Endothelial cell of umbilical vein (primary cell): ENCODE results near the gene KDM6B. TPM values are rescaled to one million over a fixed set of nuclear protein-coding genes. Genes with fewer than 3 reads are reported as not detected.

ENCODE experiments used
- BruUV-seq: library from RNA; stranded (reverse); fragments of 400-500 nt; replicated peaks from 2 replicates; lab custom pipeline; 2021; lab: Mats Ljungman, UMichigan
- CTCF ChIA-PET: fragments of 300-600, 350-600 bp; sonication (Branson Sonifier 250); formaldehyde crosslinking; loops from one replicate; lab custom pipeline; 2021; ENCODE audit warnings: antibody characterized with exemption, inconsistent platforms; lab: Charles Lee
- POLR2A ChIA-PET: fragments of 300-600, 350-600 bp; sonication (Branson Sonifier 250); formaldehyde crosslinking; loops from one replicate; lab custom pipeline; 2021; ENCODE audit warnings: antibody characterized with exemption, inconsistent platforms; lab: Charles Lee
- DNase-seq: peaks from one replicate; pipeline ENCODE4 v3.0.0-alpha.2; 2011; ENCODE audit warnings: low read depth, low spot score
- FAIRE-seq: peaks from 2 replicates; lab custom pipeline; 2011; peaks lifted over from hg19 to GRCh38; lab: Jason Lieb, UNC
- H2AFZ ChIP-seq: 2 replicates; pipeline ENCODE4 v1.6.0; 2012; ENCODE audit warnings: low read depth, low read length, control low read depth, inconsistent platforms
- H3K27ac ChIP-seq: 2 replicates; pipeline ENCODE4 v1.5.1; 2011; ENCODE audit warnings: low read depth, mild to moderate bottlenecking, control low read depth, low read length, moderate library complexity; ENCODE audit not compliant: insufficient read depth
- H3K27me3 ChIP-seq, 2 experiments: 2 replicates each; pipeline versions ENCODE4 v1.6.0 to v1.6.1; 2011; ENCODE audit warnings: low read length in 2 of 2, mixed read lengths in 1 of 2; ENCODE audit not compliant: control insufficient read depth in 2 of 2, insufficient read depth in 2 of 2
- H3K36me3 ChIP-seq, 2 experiments: 2 replicates in 1 of 2; 3 replicates in 1 of 2; pipeline ENCODE4 v1.5.1; 2011; ENCODE audit warnings: low read length in 2 of 2, mild to moderate bottlenecking in 1 of 2, moderate library complexity in 1 of 2; ENCODE audit not compliant: control insufficient read depth in 2 of 2, insufficient read depth in 2 of 2; ENCODE audit errors: extremely low read depth in 1 of 2
- H3K4me1 ChIP-seq: 3 replicates; pipeline ENCODE4 v1.5.1; 2011; ENCODE audit warnings: mild to moderate bottlenecking, low read length; ENCODE audit not compliant: control insufficient read depth, insufficient read depth; ENCODE audit errors: extremely low read depth
- H3K4me2 ChIP-seq: 2 replicates; pipeline ENCODE4 v1.6.1; 2011; ENCODE audit warnings: low read length, control low read depth, mixed read lengths; ENCODE audit not compliant: insufficient read depth
- H3K4me3 ChIP-seq, 3 experiments: fragments of 200-600 bp in 1 of 3; sonication (generic), shearing (Covaris generic) in 1 of 3; replicated peaks in 1 of 3; 2 replicates each; pipeline ENCODE4 v1.5.1; 2011 to 2016; ENCODE audit warnings: control low read depth in 3 of 3, low read length in 3 of 3, mild to moderate bottlenecking in 2 of 3, inconsistent platforms in 1 of 3, low read depth in 1 of 3, moderate library complexity in 1 of 3; ENCODE audit not compliant: insufficient read depth in 1 of 3
- H3K79me2 ChIP-seq: 2 replicates; pipeline ENCODE4 v1.6.0; 2012; ENCODE audit warnings: low read length, inconsistent platforms; ENCODE audit not compliant: control insufficient read depth, insufficient read depth
- H3K9ac ChIP-seq: replicated peaks from 2 replicates; pipeline ENCODE3; 2011; ENCODE audit warnings: low read length, control low read depth; ENCODE audit not compliant: insufficient read depth; ENCODE audit errors: extremely low read depth
- H3K9me1 ChIP-seq: replicated peaks from 3 replicates; pipeline ENCODE4 v1.6.0; 2011; ENCODE audit warnings: mild to moderate bottlenecking, low read length; ENCODE audit not compliant: control insufficient read depth, insufficient read depth; ENCODE audit errors: extremely low read depth
- H3K9me3 ChIP-seq: replicated peaks from 2 replicates; pipeline ENCODE4 v1.5.1; 2012; ENCODE audit warnings: low read length, inconsistent platforms; ENCODE audit not compliant: control insufficient read depth, insufficient read depth
- H4K20me1 ChIP-seq: replicated peaks from 2 replicates; pipeline ENCODE3; 2011; ENCODE audit warnings: mild to moderate bottlenecking, low read length; ENCODE audit not compliant: control insufficient read depth, insufficient read depth; ENCODE audit errors: extremely low read depth
- FOS ChIP-seq: IDR thresholded peaks from 2 replicates; pipeline ENCODE4 v1.6.1; 2011; ENCODE audit warnings: mild to moderate bottlenecking, low read length, moderate library complexity, borderline replicate concordance; ENCODE audit not compliant: insufficient read depth
- GATA2 ChIP-seq: IDR thresholded peaks from 2 replicates; pipeline ENCODE4 v1.7.0; 2011; ENCODE audit warnings: low read depth, mild to moderate bottlenecking, moderate library complexity, mixed read lengths, low read length; ENCODE audit not compliant: insufficient read length, insufficient read depth
- JUN ChIP-seq: IDR thresholded peaks from 2 replicates; pipeline ENCODE4 v1.6.1; 2011; ENCODE audit warnings: borderline replicate concordance, low read depth; ENCODE audit not compliant: insufficient read length, insufficient read depth
- MYC ChIP-seq: IDR thresholded peaks from one replicate; pipeline ENCODE4 v1.6.1; 2011; ENCODE audit warnings: mild to moderate bottlenecking, low read depth, low read length
- POLR2A ChIP-seq: IDR thresholded peaks from 2 replicates; pipeline ENCODE4 v1.6.1; 2012; ENCODE audit warnings: low read depth, mild to moderate bottlenecking, control low read depth, low read length
- POLR2AphosphoS5 ChIP-seq: IDR thresholded peaks from 2 replicates; pipeline ENCODE4 v1.6.1; 2012; ENCODE audit warnings: low read depth, mild to moderate bottlenecking, control low read depth, low read length, moderate library complexity; ENCODE audit not compliant: insufficient read depth
- dilution Hi-C: fragments of 300-500 bp; cut with MboI; formaldehyde crosslinking; loops from one replicate; pipeline ENCODE4 v1.15.0; 2019; ENCODE audit warnings: low sequenced_read_pairs; ENCODE audit not compliant: extremely low pct_ligation_motif_present
- intact Hi-C: fragments of 100-400 bp; cut with micrococcal nuclease; formaldehyde crosslinking; loops from one replicate; pipeline ENCODE4 v1.10.0; 2022
- polyA plus RNA-seq, 4 experiments: library from polyadenylated mRNA; depleted of rRNA in 3 of 4; stranded (reverse) in 3 of 4; unstranded in 1 of 4; fragments of >200 nt; gene quantifications; 2 replicates each; pipeline versions ENCODE4 v1.2.1 to v1.2.3, GENCODE V29; 2011 to 2012; ENCODE audit warnings: missing spikeins in 1 of 4
- total RNA-seq: library from RNA; stranded (reverse); gene quantifications from 2 replicates; pipeline ENCODE4 v1.2.3, GENCODE V29; 2021

KDM6B gene
- total and polyA plus RNA-seq, 2 donors (not counting 3 experiments of a cell fraction or from before 2014, with no cell fraction given): 1.8 to 17.8 TPM

DNA sequence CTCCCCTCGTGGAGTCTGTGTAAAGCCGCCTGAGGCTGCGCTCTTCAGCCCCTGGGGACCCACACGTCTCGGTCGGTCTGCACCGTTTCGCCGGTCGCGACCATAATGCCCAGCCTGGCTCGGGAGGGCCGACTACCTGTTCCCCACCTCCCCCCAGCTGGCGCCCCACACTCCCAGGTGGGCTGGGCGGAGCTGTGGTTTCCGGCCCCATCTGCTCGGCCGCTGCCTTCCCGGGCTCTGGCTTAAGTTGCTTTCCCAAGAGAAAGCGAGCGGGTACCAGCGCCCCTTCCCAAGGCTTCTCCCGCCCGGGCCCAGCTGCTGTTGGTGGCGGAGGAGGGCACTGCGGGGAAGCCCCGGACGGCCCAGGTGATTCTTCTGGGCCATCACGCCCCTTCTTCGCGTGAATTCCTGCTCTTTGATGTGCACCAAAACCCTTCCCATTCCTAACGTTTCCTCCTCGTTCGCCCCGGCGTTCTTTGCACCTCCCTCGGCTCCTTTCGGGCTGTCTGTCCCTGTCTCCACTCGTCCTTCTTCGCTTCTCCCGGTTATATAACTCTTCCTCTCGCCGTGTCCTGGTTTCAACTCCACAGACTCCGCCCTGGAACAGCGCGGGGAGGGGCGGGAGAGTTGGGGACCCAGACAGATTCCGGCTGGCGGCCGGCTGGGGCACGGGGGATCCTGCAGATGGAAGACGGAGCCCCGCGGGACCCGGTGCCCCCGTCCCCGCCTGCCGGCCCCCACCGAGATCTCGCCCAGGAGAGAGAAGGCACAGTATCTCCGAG is 2.0 kb downstream of the KDM6B start:
- peak; percentile 57 for TF ChIP-seq POLR2A
- TF ChIP-seq FOS: no peak
- TF ChIP-seq GATA2: no peak
- TF ChIP-seq POLR2AphosphoS5: peak; percentile 21
- no peak for TF ChIP-seq JUN
- no peak for TF ChIP-seq MYC
- CTCF ChIA-PET: interaction anchor here (0.8 to 5.8 kb wide), 14 partner anchors 9 to 154 kb away, joined by 3 to 32 read pairs (median 5); partner anchors contain the start of genes CYB5D1, NAA38, TMEM88 and TP53
- Histone ChIP-seq H3K36me3 (peaks cover 0 to 2% of the 10 kb centered on the region in 2 experiments), H3K9me1 (no peaks in the 10 kb centered on the region), H3K9ac (peak overlapping the region; percentile 91), H3K4me1 (peaks cover 36% of the 10 kb centered on the region), H3K27ac (peak overlapping the region; percentile 87), H3K27me3 (peaks cover 0 to 3% of the 10 kb centered on the region in 2 experiments), H3K4me2 (peak overlapping the region; percentile 91), H3K9me3 (no peaks in the 10 kb centered on the region), H4K20me1 (no peaks in the 10 kb centered on the region), H3K4me3 (peak overlapping the region; percentile 52 to 71 (median 64)), H3K79me2 (no peaks in the 10 kb centered on the region), H2AFZ (peak overlapping the region; percentile 88)
- FAIRE-seq (peak; percentile 73), DNase-seq (peak; percentile 60)
- POLR2A ChIA-PET: interaction anchor here (1.6 kb wide), 1 partner anchor 8 kb away, joined by 6 read pairs; no protein-coding TSS in a partner anchor
- intact Hi-C loops: loop anchor here (1.0 to 5.0 kb wide), 4 partner anchors 8 to 264 kb away; partner anchors contain the start of gene NAA38
- TSS peak; percentile 55 for BruUV-seq
- dilution Hi-C loops: no loop called here
